Lung (tissue), 4 donors: ENCODE results near the gene BDH2. TPM values are rescaled to one million over a fixed set of nuclear protein-coding genes. Genes with fewer than 3 reads are reported as not detected.

ENCODE experiments used
- polyA plus RNA-seq, 2 donors: library from polyadenylated mRNA; stranded (reverse); fragments of 200-250 nt; gene quantifications; one replicate each; pipeline ENCODE4 v1.2.1, GENCODE V29; 2013
- total RNA-seq, 2 donors: library from RNA; depleted of rRNA in 1 of 2; stranded (reverse); fragments of >200 nt in 1 of 2; gene quantifications; one replicate each; pipeline ENCODE4 v1.2.1, GENCODE V29; 2014 to 2021
- donor health status: Bipolar disorder and iron deficiency.
- donor health status: healthy.
- donor health status: DM: yes; HTN: yes; CAD: no.

Gene BDH2
- total and polyA plus RNA-seq, 4 donors: 30.9 to 99.2 (median 54.4) TPM

Other genes starting within 250 kb of the BDH2 start
- 10 to 100 TPM; 23.2 to 27.1 TPM for gene CISD2, start 230.8 kb downstream of the BDH2 start, total RNA-seq
- gene CISD2, start 230.8 kb downstream of the BDH2 start, polyA plus RNA-seq: 10 to 100 TPM; 18.7 to 29.8 TPM
- 1 to 10 TPM in 1 of 2 donors, under 1 TPM in 1; 0.49 to 4.6 TPM for gene SLC9B1, start 80.1 kb downstream of the BDH2 start, total RNA-seq
- gene SLC9B1, start 80.1 kb downstream of the BDH2 start, polyA plus RNA-seq: under 1 TPM; 0.12 to 0.22 TPM
- gene SLC9B2, start 23.1 kb downstream of the BDH2 start, total RNA-seq: 1 to 10 TPM; 5.6 to 8.6 TPM
- gene SLC9B2, start 23.1 kb downstream of the BDH2 start, polyA plus RNA-seq: 1 to 10 TPM; 3.1 to 6.4 TPM
- gene CENPE, start 98.5 kb upstream of the BDH2 start, total RNA-seq: 1 to 10 TPM; 1.3 to 6.5 TPM
- gene CENPE, start 98.5 kb upstream of the BDH2 start, polyA plus RNA-seq: under 1 TPM; 0.28 to 0.39 TPM